K562 (cell line): ENCODE measurements around the gene SOSTDC1. TPM values are rescaled to one million over a fixed set of nuclear protein-coding genes. Genes with fewer than 3 reads are reported as not detected.

Experiments used
- BCL6 ChIP-seq: fragments of 250-450 bp; sonication (Bioruptor Pico); IDR thresholded peaks from 2 replicates; pipeline ENCODE4 v1.4.0; 2020
- CBFB ChIP-seq: sonication (generic); formaldehyde crosslinking; IDR thresholded peaks from 2 replicates; pipeline ENCODE4 v1.4.0; 2020; ENCODE audit warnings: mild to moderate bottlenecking, missing genetic modification reagents
- CUX1 ChIP-seq: fragments of 200-800 bp; sonication (Bioruptor generic); IDR thresholded peaks from 2 replicates; pipeline ENCODE4 v1.6.1; 2016; ENCODE audit warnings: missing genetic modification characterization, missing compliant biosample characterization
- GABPA ChIP-seq: fragments of 200-800 bp; sonication (Bioruptor generic); conservative IDR thresholded peaks from 2 replicates; pipeline ENCODE4 v1.6.1; 2016; ENCODE audit warnings: low read depth, missing genetic modification characterization, missing compliant biosample characterization
- GMEB1 ChIP-seq: fragments of 250-450 bp; sonication (Bioruptor Pico); IDR thresholded peaks from 2 replicates; pipeline ENCODE4 v1.4.0; 2020; ENCODE audit warnings: mild to moderate bottlenecking
- HDAC8 ChIP-seq: fragments of 450-650 bp; IDR thresholded peaks from 2 replicates; pipeline ENCODE4 v1.6.1; 2016; ENCODE audit warnings: mild to moderate bottlenecking, missing genetic modification characterization, moderate library complexity, missing compliant biosample characterization
- MAFG ChIP-seq: fragments of 450-650 bp; conservative IDR thresholded peaks from 2 replicates; pipeline ENCODE4 v1.6.1; 2016; ENCODE audit warnings: missing genetic modification characterization, missing compliant biosample characterization
- MEF2D ChIP-seq: conservative IDR thresholded peaks from 2 replicates; pipeline ENCODE4 v1.6.1; 2016; ENCODE audit warnings: low read depth, missing genetic modification characterization, missing compliant biosample characterization
- NR2C1 ChIP-seq, 2 experiments: fragments of 450-650 bp; IDR thresholded peaks; 2 replicates each; pipeline ENCODE4 v1.6.1; 2017; ENCODE audit warnings: mild to moderate bottlenecking in 2 of 2, antibody characterized with exemption in 1 of 2, inconsistent platforms in 1 of 2, missing compliant biosample characterization in 1 of 2, missing genetic modification characterization in 1 of 2
- PHF8 ChIP-seq: fragments of 200-600 bp; sonication (generic); IDR thresholded peaks from 2 replicates; pipeline ENCODE4 v1.6.1; 2012; ENCODE audit warnings: mixed run types, mild to moderate bottlenecking, inconsistent platforms, low read length, moderate library complexity, borderline replicate concordance
- ZBTB12 ChIP-seq: fragments of 250-450 bp; sonication (Bioruptor Pico); IDR thresholded peaks from 2 replicates; pipeline ENCODE4 v1.4.0; 2020
- ZKSCAN8 ChIP-seq: fragments of 200-800 bp; sonication (Bioruptor generic); IDR thresholded peaks from 2 replicates; pipeline ENCODE4 v1.6.1; 2016; ENCODE audit warnings: missing genetic modification characterization, missing compliant biosample characterization
- ZNF197 ChIP-seq: fragments of 200-800 bp; sonication (Bioruptor generic); IDR thresholded peaks from 2 replicates; pipeline ENCODE4 v1.6.1; 2016; ENCODE audit warnings: low read depth, missing genetic modification characterization, missing compliant biosample characterization
- ZNF282 ChIP-seq: sonication (generic); formaldehyde crosslinking; IDR thresholded peaks from 2 replicates; pipeline ENCODE4 v1.8.1; 2023; ENCODE audit warnings: missing genetic modification reagents
- ZNF311 ChIP-seq: fragments of 250-450 bp; sonication (Bioruptor Pico); IDR thresholded peaks from 2 replicates; pipeline ENCODE4 v1.4.0; 2020; ENCODE audit warnings: mild to moderate bottlenecking, moderate library complexity
- ZNF518B ChIP-seq: fragments of 250-450 bp; sonication (Bioruptor Pico); IDR thresholded peaks from 2 replicates; pipeline ENCODE4 v1.5.0; 2021; ENCODE audit warnings: mild to moderate bottlenecking, moderate library complexity
- ZNF561 ChIP-seq: fragments of 450-650 bp; formaldehyde crosslinking; conservative IDR thresholded peaks from 2 replicates; pipeline ENCODE4 v1.4.0; 2020; ENCODE audit warnings: mild to moderate bottlenecking, moderate library complexity
- polyA plus RNA-seq, 8 experiments: library from polyadenylated mRNA; depleted of rRNA in 4 of 8; stranded (reverse) in 5 of 8; unstranded in 3 of 8; fragments of >200 nt; fragmentation: Nextera tagmentation in 2 of 8; fragmentation: Illumina TruSeq in 1 of 8; extraction: Ambion mirVana in 2 of 8; extraction: Trizol in 1 of 8; gene quantifications; 2 replicates each; pipeline versions ENCODE4 v1.2.1 to v1.2.3, GENCODE V29; 2011 to 2014; ENCODE audit warnings: inconsistent platforms in 1 of 8, missing spikeins in 1 of 8
- total RNA-seq, 7 experiments: library from RNA; depleted of rRNA in 6 of 7; stranded (reverse); fragments of >200 nt in 6 of 7; fragmentation: Illumina TruSeq in 2 of 7; extraction: Trizol in 2 of 7; gene quantifications; 2 replicates each; pipeline versions ENCODE4 v1.2.1 to v1.2.3, GENCODE V29; 2011 to 2021; ENCODE audit warnings: low replicate concordance in 1 of 7

The SOSTDC1 gene
- total and polyA plus RNA-seq, 9 of the 15 experiments (the other 6 are each of a cell fraction or from before 2014, with no cell fraction given), result 8.3 to 48.6 (median 15.9) TPM

GRCh38 chr7:16419126-16419525 lies 46.4 kb downstream of the SOSTDC1 start (continued):
- TF ChIP-seq CUX1 (CRISPR knock-in tag) (peak; percentile 85; the same call in 1 of the 2 replicates), NR2C1 (IDR thresholded peaks at IDR 0.05) (no peak), NR2C1 (tag; IDR thresholded peaks at IDR 0.05) (peak; percentile 75), ZNF561 (CRISPR knock-in tag) (no peak), ZNF197 (CRISPR knock-in tag) (0 out of 2 replicates have a peak, but pooled peaks have one; percentile 61), ZBTB12 (CRISPR knock-in tag) (peak; percentile 51; the same call in 1 of the 2 replicates), ZKSCAN8 (CRISPR knock-in tag) (0 out of 2 replicates have a peak, but pooled peaks have one; percentile 51), MEF2D (tag) (peak; percentile 82), GMEB1 (peak; percentile 55), PHF8 (no peak), ZNF282 (CRISPR knock-in tag) (no peak), ZNF311 (CRISPR knock-in tag) (peak; percentile 97), CBFB (CRISPR knock-in tag) (no peak), ZNF518B (CRISPR knock-in tag) (0 out of 2 replicates have a peak, but pooled peaks have one; percentile 14), HDAC8 (tag) (peak; percentile 62; the same call in 1 of the 2 replicates), BCL6 (CRISPR knock-in tag) (no peak), MAFG (tag) (0 out of 2 replicates have a peak, but pooled peaks have one; percentile 9), GABPA (no peak)
